IPS-11a (cell line): Measurements from ENCODE around the gene ITFG2.
"Not testable (repeated sequence)": the region's sequence is repeated elsewhere in the genome, so short reads cannot be mapped to it uniquely, and the experiment has no call there.

ENCODE experiments used
- H3K4me3 ChIP-seq: one replicate; pipeline ENCODE4 v1.5.1; 2013; ENCODE audit warnings: low read depth, low read length, control low read depth

Gene ITFG2

GRCh38 chr12:2812290-2813213, at the start of gene ITFG2:
TSS of gene ITFG2 (plus strand) at chr12:2812668. CDS start at chr12:2812761, 93 bp downstream.
- H3K4me3 ChIP-seq, result peak within 1 kb of the TSS; percentile 93

DNA sequence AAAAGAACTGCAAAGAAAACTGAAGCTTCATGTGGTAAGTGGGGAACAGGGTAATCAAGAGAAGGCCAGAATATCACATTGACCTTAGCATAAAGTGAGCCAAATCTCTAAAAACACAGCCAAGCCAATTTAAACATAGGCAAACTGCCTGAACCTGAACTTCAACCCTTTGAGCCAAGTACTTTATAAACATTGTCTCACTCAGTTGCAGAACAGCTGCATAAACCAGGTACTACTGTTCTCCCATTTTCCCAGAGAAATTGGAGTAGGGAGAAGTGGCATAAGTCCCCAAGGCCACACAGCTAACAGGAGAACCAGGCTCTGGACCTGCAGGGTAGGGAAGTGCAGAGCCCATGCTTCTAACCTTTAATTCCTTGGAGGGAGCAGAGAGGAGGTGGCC, 48.1 kb upstream of the ITFG2 start:
- no peak overlapping the region for H3K4me3 ChIP-seq

- no peak overlapping the region for H3K4me3 ChIP-seq
Measured at GRCh38 chr12:2765052-2765451, 47.4 kb upstream of the ITFG2 start.

- H3K4me3 ChIP-seq, result no peak overlapping the region
Measured at GRCh38 chr12:2765608-2766007, 46.9 kb upstream of the ITFG2 start.

DNA sequence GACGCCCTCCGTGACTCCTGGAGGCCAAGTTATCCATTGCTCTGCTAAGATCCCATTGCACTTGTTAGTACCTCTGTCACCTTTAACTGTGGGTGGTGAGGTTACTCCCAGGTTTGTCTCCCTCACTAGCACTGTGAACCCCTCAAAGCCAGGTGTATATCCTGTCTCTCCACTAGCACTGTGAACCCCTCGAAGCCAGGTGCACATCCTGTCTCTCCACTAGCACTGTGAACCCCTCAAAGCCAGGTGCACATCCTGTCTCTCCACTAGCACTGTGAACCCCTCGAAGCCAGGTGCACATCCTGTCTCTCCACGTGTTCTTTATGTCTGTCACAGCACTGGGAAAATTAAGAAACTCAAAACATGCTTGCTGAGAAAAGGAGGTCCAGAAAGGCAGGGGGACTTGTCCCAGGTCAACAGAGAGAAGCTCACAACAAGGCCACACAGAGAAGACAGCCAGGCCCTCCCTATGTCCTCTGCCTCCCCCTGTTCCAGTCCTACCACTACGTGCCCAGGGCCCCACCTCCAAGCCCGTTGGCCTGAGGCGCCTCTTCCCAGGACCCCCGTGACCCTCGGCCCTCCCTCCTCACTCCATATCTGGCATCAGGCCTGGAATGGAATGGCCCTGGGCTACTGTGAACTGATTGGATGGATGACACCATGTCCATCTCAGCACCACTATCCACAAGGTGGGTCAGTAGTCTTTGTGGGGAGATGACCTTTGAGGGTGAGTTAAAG, 44.1 kb upstream of the ITFG2 start:
- H3K4me3 ChIP-seq, result no peak overlapping the region

- H3K4me3 ChIP-seq, result no peak overlapping the region
Measured at GRCh38 chr12:2769866-2770533, 42.5 kb upstream of the ITFG2 start.

DNA sequence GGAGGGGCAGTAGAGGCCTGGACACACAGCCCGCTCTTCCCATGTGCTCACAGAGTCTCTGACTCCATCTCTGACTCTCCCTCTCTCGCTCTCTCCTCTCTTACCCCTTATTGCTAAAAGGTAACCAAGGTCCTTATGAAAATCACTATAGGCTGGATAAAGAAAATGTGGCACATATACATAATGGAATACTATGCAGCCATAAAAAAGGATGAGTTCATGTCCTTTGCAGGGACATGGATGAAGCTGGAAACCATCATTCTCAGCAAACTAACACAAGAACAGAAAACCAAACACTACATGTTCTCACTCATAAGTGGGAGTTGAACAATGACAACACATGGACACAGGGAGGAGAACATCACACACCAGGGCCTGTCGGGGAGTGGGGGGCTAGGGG, 41.9 kb upstream of the ITFG2 start:
- H3K4me3 ChIP-seq, result not testable (repeated sequence)

DNA sequence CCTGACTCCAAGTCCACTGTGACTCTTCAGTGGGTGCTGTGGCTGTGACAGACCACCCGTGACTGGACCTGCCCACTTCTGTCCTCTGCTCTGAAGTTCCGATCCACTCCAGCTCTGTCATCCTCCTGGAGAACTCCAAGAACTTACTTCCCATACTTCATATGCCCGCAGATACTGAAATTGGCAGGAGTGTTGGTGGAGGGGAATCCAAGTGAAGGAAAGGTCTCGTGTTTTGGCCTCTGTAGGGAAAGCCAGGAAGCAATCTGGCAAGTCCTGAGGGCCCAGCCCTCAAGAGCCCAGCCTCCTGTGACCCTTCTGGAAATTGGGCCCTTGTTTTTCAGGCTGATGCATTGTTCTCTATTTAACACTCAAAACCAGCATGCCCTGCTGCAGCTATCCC, 40.1 kb upstream of the ITFG2 start:
- H3K4me3 ChIP-seq, result no peak overlapping the region

GRCh38 chr12:2773199-2773875, 39.1 kb upstream of the ITFG2 start:
- no peak overlapping the region for H3K4me3 ChIP-seq

DNA sequence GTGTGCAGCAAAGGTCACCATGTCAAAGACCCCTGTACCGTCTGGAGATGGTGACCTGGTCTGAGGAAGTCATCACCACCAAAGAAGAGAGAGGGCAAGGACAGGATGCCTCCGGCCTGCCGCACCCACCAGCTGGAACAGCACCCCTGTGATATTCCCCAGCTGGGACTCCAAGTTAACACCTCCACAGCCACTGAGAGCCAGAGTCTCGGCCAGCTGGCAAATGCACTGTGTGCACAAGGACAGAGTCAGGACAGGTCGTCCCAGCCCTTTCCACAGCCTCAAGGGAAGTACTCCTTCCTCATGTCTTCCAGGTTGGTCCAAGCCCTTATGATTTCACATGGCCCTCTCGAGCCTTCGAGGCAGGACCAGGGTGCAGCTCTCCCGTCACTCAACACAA, 37.0 kb upstream of the ITFG2 start:
- H3K4me3 ChIP-seq, result no peak overlapping the region

GRCh38 chr12:2776129-2776806, 36.2 kb upstream of the ITFG2 start:
- H3K4me3 ChIP-seq, result no peak overlapping the region

DNA sequence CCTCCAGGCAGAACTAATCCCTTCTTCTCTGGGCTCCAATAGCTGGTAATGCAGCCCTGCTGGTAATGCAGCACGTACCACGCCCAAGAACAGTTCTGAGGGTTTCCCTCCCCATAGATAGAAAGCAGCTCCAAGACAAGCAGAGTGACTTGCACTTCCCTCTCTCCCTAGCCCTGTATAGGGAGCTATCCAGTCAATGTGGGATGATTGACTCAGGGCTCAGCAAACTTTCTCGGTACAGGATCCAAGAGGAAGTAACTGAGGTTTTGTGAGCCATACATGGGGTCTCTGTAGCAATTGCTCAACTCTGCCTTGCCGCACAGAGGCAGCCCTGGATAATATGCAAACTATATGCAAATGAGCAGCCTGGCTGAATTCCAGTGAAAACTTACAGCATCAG, 33.2 kb upstream of the ITFG2 start:
- H3K4me3 ChIP-seq, result no peak overlapping the region

GRCh38 chr12:2783936-2784600, 28.4 kb upstream of the ITFG2 start:
- H3K4me3 ChIP-seq, result no peak overlapping the region

DNA sequence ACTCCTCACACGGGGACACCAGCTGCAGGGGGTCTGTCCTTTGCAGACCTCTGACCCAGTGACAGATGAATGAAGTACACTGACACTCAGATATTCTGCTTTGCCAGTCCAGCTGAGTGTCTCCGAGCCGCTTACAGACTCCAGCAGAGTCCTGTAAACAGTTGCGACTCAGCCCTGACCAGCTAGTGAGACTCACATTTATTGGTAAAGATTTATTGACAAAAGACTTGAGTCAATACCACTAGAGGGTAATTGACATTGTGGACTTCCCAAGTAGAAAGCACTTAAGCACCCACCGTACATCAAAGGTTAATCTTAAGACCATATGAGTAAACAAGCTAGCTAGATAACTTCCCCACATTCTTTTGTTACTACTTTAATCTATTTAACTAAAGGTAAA, 27.5 kb upstream of the ITFG2 start:
- H3K4me3 ChIP-seq, result no peak overlapping the region

- no peak overlapping the region for H3K4me3 ChIP-seq
Measured at GRCh38 chr12:2791089-2791488, 21.4 kb upstream of the ITFG2 start.

DNA sequence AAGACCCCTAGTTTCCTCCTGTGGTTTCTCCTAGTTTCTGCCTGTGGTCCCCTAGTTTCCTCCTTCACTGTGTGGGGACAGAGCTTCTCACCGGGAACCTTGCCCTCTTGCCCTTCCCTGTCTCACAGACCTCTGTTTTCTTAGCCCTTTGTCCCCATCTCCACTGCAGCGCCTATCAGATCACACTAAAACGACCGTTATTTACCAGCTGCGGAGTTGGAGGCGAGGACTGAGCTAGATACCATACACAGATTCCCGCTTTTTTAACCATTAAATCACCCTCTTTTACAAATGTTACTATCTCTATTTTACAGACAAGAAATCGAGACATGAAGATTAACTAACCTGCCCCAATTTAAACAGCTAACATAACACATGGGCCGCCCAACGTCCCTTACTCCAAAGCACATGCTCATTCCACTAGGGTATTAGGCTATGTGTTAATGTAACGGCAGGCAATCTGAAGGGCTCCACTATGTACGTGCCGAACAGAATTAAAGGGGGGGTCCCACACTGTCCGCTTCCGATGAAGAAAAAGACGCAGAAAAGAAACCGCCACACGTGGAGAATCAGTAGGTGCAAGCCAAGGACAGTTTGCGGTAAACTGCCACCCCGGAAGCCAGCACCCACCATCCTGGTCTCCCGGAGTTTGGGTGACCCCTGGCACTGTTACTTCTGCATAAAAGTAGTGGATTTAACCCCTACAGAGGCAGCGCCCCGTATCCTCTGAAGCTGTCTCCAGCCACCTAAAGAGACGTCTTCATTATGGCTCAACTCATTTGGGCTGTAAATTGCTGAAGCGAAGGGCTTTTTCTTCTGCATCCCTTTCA, 19.6 kb upstream of the ITFG2 start:
- H3K4me3 ChIP-seq, result no peak overlapping the region

- H3K4me3 ChIP-seq, result no peak overlapping the region
Measured at GRCh38 chr12:2793561-2793960, 18.9 kb upstream of the ITFG2 start.

DNA sequence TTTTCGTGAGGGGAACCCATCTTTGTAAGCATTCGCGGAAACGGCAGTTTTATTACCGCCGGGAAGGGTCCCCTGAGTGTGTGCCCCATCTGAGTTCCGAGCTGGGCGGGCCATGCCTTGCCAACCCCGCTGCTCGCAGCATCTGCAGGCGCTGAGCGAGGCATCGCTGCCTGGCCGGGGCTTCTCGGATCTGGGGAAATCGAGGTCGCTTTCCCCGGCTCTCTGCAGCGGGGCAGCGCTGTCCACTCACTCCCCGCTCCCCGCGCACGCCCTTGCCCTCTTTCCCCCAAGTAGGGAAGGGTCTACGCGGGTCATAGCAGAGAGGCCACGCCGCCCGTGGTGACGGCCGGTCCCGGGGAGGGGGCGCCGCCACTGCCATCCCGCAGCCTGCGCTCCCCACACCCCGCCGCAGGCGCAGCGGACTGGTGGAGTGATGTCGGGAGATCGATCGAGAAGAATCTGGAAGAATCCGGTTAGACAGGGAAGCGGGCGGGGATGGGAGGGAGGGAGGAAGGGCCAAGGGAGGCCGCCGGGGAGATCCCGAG, 18.2 kb upstream of the ITFG2 start:
- peak overlapping the region; percentile 82 for H3K4me3 ChIP-seq
